Sigmoid colon (tissue), 4 donors: ENCODE results near the gene THEM5.

ENCODE experiments used
- POLR2A ChIP-seq, 2 donors: fragments of 450-650 bp; IDR thresholded peaks; one replicate each; pipeline ENCODE4 v1.6.1; 2016; ENCODE audit warnings: antibody characterized with exemption in 2 of 2, mild to moderate bottlenecking in 2 of 2, moderate library complexity in 2 of 2
- POLR2AphosphoS5 ChIP-seq, 4 donors: sonication (generic); formaldehyde crosslinking; IDR thresholded peaks; one replicate each; pipeline ENCODE4 v1.6.1; 2017; ENCODE audit warnings: antibody characterized with exemption in 4 of 4
- TF ChIP-seq, protein P1 (sequence below), 4 experiments: fragments of 450-650 bp in 3 of 4; fragments of 200-600 bp in 1 of 4; IDR thresholded peaks; one replicate each; pipeline ENCODE4 v1.5.1; 2016 to 2019; ENCODE audit warnings: antibody characterized with exemption in 4 of 4, mild to moderate bottlenecking in 3 of 4, moderate library complexity in 2 of 4

DNA sequence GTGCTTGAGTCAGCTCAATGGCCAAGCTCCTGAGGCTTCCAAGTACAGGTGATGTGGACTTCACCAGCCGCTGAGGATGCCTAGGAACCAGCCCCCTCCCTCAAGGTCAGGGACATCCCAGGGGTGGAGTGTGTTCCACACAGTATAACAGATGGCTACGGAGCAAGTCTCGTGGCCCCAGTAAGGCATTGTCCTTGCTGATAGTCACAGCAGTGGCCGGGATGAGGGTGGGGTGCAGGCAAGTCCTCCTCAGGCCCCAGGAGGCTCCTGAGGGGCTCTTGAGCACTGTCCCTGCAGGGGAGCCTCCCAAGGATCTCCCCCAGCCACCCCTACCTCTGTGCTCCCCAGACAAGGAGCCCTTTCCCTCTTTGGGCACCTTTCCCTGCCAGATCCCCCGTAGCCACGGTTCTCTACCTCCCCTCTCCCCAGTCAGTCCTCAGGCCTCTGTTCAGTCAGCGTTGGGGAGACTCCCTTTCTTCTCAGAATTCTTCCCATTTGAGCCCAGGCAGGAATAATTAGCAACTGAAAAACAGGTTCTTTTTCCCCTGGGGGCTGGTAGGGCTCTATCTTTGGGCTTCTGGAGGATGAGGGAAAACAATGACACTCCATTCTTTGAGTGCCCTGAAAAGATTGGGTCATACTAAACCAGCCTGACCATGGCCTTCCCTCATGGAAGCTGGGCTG lies 7.1 kb upstream of the THEM5 start:
- TF ChIP-seq, protein P1, sequence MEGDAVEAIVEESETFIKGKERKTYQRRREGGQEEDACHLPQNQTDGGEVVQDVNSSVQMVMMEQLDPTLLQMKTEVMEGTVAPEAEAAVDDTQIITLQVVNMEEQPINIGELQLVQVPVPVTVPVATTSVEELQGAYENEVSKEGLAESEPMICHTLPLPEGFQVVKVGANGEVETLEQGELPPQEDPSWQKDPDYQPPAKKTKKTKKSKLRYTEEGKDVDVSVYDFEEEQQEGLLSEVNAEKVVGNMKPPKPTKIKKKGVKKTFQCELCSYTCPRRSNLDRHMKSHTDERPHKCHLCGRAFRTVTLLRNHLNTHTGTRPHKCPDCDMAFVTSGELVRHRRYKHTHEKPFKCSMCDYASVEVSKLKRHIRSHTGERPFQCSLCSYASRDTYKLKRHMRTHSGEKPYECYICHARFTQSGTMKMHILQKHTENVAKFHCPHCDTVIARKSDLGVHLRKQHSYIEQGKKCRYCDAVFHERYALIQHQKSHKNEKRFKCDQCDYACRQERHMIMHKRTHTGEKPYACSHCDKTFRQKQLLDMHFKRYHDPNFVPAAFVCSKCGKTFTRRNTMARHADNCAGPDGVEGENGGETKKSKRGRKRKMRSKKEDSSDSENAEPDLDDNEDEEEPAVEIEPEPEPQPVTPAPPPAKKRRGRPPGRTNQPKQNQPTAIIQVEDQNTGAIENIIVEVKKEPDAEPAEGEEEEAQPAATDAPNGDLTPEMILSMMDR (IDR thresholded peaks at IDR 0.05), result no peak
- TF ChIP-seq POLR2A (IDR thresholded peaks at IDR 0.05) (no peak), POLR2AphosphoS5 (IDR thresholded peaks at IDR 0.05) (no peak)
